ENCODE measurements around the gene SYNE4. TPM values are rescaled to one million over a fixed set of nuclear protein-coding genes. Genes with fewer than 3 reads are reported as not detected.

SYNE4 gene, protein sequence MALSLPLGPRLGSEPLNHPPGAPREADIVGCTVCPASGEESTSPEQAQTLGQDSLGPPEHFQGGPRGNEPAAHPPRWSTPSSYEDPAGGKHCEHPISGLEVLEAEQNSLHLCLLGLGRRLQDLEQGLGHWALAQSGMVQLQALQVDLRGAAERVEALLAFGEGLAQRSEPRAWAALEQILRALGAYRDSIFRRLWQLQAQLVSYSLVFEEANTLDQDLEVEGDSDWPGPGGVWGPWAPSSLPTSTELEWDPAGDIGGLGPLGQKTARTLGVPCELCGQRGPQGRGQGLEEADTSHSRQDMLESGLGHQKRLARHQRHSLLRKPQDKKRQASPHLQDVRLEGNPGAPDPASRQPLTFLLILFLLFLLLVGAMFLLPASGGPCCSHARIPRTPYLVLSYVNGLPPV
- total RNA-seq, result 1 to 10 TPM; 1.6 to 2.0 TPM

GRCh38 chr19:36008336-36008978, at the start of gene SYNE4:
Gene SYNE4, minus strand, starts transcription at chr19:36008813. Its CDS starts 132 bp downstream, at chr19:36008681.

GRCh38 chr19:36054733-36055686, 46.4 kb upstream of the SYNE4 start, which contains the start of gene WDR62:
Gene WDR62, plus strand, starts transcription at chr19:36054897. Its CDS starts 75 bp downstream, at chr19:36054972.

DNA sequence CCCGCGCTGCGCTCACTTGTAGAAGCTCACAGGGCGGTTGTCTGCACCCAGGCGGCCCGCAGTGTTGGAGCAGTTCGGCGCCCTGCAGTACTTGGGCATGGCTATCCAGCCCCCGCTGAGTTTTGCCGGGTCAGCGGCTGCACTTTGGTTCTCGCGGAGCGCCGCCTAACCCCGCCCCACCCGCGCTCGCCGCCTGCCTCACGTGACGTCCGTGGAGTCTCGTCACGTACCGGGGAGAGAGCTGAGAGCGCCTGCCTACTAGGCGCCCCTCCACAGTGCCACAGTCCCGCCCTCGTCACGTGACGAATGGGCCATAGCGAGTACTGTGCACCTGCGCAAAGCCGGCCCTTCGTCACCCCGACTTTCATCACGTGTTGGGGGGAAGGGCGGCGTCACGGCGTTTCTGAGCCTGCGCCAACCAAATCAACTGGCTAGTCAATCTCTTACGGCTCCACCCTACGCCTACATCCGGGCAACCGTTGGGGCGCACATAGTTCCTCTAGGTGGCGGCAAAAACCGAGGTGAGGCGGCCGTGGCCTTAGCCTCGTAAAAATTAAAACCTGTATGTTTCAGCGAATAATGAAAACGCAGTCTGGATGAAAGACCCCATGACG, 45.6 kb upstream of the SYNE4 start, which contains the start of gene THAP8:
TSS of gene THAP8 (minus strand) at position 167 of the 614 bp plus-strand sequence. CDS start at position 99, 68 bp downstream.

DNA sequence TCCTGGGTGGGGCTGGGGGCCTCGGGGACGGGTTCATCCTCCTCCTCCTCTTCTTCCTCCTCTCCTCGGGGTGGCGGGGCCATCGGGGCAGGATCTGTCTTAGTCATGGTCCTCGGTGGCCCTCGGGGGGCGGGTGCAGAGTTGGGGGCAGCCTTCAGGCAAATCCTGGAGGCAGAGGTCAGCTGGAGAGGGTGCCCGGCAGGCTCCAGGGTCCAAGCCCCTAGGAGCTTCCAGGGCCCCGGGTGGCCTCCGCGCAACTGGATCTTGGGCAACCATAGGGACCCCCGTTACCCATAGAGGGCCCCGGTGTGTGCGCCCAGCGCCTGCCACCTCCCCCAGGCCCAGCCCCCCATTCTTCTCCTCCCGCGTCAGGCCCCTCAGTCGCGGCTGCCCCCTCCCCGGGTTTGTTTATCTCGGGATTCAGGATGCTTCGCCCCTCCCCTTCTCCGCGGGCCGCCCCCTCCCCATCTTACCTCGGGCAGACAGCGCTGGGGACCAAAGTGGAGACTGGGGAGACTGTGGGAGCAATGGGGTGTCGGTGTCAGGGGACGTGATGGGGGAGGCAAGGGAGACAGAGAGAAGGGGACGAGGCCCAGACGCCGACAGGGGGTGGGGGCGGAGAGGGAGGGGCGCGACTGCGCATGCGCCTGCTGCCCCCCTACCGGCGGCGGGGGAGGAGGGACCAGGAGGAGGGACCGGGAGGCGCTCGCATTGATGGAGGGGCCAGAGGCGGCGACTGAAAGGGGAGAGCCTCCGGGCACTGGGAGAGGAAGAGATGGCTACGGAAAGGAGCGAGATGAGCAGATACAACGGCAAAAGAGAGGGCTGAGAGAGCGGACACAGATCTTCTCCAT, 23.9 kb upstream of the SYNE4 start, which contains the start of gene CLIP3:
TSS of gene CLIP3 (minus strand) at position 623 of the 854 bp plus-strand sequence. CDS start at position 107, 516 bp downstream.

GRCh38 chr19:36014012-36014924, 5.7 kb upstream of the SYNE4 start, which contains the start of gene ALKBH6:
Gene ALKBH6, minus strand, starts transcription at chr19:36014213. Its CDS starts 816 bp downstream, at chr19:36013397.

DNA sequence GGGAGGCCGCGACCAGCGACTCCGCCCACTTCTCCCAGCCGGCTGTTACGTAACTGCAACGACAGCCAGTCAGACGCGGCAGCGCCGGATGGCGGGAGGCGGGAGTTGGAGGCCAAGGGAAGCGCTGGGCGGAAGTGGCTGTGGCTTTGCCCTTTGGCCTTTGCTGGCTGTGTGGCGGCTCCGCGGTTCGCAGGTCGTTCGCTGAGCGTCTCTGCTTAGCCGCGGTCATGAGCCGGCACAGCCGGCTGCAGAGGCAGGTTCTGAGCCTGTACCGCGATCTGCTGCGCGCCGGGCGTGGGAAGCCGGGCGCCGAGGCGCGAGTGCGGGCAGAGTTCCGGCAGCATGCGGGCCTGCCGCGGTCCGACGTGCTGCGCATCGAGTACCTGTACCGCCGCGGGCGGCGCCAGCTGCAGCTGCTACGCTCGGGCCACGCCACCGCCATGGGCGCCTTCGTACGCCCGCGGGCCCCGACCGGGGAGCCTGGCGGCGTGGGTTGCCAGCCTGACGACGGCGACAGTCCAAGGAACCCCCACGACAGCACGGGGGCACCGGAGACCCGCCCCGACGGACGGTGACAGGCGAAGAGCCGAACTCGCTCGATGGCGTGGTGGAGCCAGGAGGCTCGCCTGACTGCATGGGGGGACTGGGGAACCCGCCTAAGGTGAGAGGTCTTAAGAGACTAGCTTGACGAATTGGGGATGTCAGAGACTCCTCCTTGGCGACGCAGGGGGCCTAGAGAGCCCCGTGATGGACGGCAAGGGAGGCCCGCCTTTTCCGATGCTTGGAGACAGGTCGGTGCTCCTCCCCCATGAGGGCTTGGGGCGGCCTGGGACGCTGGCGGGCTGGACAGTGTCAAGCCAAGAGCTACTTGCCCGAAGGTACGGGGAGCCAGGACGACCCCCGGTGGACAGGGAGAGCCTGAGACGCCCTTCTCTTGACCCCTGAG, 13.3 kb downstream of the SYNE4 start, which contains the start of gene SDHAF1:
TSS of gene SDHAF1 (plus strand) at position 141 of the 946 bp plus-strand sequence. CDS start at position 228, 87 bp downstream.

Other genes starting within 250 kb of the SYNE4 start
- gene ARHGAP33, start 233.2 kb downstream of the SYNE4 start, total RNA-seq, result 10 to 100 TPM; 57.0 to 75.7 TPM
- gene PRODH2, start 196.0 kb downstream of the SYNE4 start, total RNA-seq, result not detected
- not detected for gene NPHS1, start 156.3 kb downstream of the SYNE4 start, total RNA-seq
- under 1 TPM; 0.30 to 0.63 TPM for gene KIRREL2, start 151.9 kb downstream of the SYNE4 start, total RNA-seq
- gene APLP1, start 140.2 kb downstream of the SYNE4 start, total RNA-seq, result 1 to 10 TPM in 1 of 2 experiments, under 1 TPM in 1; 0.30 to 1.2 TPM
- 10 to 100 TPM; 35.6 to 42.9 TPM for gene NFKBID, start 108.3 kb downstream of the SYNE4 start, total RNA-seq
- gene HCST, start 106.3 kb downstream of the SYNE4 start, total RNA-seq, result 100 to 1,000 TPM; 195 to 204 TPM
- under 1 TPM in 1 of 2 experiments, not detected in 1; 0.43 TPM for gene TYROBP, start 100.5 kb downstream of the SYNE4 start, total RNA-seq
- 10 to 100 TPM; 12.4 to 13.0 TPM for gene LRFN3, start 72.4 kb downstream of the SYNE4 start, total RNA-seq
- 10 to 100 TPM; 17.4 to 19.6 TPM for gene SDHAF1, start 13.6 kb downstream of the SYNE4 start, total RNA-seq
- gene ALKBH6, start 5.4 kb upstream of the SYNE4 start, total RNA-seq, result 10 to 100 TPM; 42.1 to 44.0 TPM
- 1 to 10 TPM; 1.5 TPM for gene CLIP3, start 24.1 kb upstream of the SYNE4 start, total RNA-seq
- 1 to 10 TPM; 5.7 to 6.4 TPM for gene THAP8, start 45.5 kb upstream of the SYNE4 start, total RNA-seq
- 10 to 100 TPM; 23.7 to 26.4 TPM for gene WDR62, start 46.1 kb upstream of the SYNE4 start, total RNA-seq
- gene OVOL3, start 102.3 kb upstream of the SYNE4 start, total RNA-seq, result not detected
- 10 to 100 TPM; 48.1 to 48.4 TPM for gene POLR2I, start 106.1 kb upstream of the SYNE4 start, total RNA-seq
- 100 to 1,000 TPM; 164 to 169 TPM for gene TBCB, start 106.7 kb upstream of the SYNE4 start, total RNA-seq
- gene CAPNS1, start 131.3 kb upstream of the SYNE4 start, total RNA-seq, result 100 to 1,000 TPM; 423 to 425 TPM
- gene COX7A1, start 143.6 kb upstream of the SYNE4 start, total RNA-seq, result not detected
- 1 to 10 TPM; 3.8 to 4.5 TPM for gene ZNF565, start 205.9 kb upstream of the SYNE4 start, total RNA-seq
- gene ZNF146, start 206.3 kb upstream of the SYNE4 start, total RNA-seq, result 10 to 100 TPM; 63.6 to 66.9 TPM

Measured in activated naive CD4-positive, alpha-beta T cell treated with anti-CD3 and anti-CD28 coated beads, Interleukin-2, amount 10 ng/mL, durations not matched to agents 5 hours and 36 hours (primary cell).